ENCODE data around the gene GPR141.

DNA sequence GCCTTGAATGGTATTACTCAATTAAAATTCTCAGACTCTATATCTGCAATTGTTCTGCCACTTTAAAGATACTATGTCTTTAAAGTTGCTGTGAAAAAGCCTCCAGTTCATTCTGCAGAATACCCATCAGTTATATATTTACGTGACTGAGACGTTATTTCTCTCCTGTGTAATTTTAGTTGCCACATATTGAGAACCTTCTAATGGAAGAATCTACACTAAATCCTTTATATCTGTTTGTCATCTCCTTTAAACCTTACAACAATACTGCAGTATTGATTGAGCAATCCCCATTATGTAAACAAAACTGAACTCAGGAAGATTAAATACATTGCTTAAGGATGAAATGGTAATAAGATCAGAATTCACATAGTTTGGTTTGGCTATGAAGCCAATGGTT, 30.0 kb downstream of the GPR141 start:
- TF ChIP-seq, protein P1, sequence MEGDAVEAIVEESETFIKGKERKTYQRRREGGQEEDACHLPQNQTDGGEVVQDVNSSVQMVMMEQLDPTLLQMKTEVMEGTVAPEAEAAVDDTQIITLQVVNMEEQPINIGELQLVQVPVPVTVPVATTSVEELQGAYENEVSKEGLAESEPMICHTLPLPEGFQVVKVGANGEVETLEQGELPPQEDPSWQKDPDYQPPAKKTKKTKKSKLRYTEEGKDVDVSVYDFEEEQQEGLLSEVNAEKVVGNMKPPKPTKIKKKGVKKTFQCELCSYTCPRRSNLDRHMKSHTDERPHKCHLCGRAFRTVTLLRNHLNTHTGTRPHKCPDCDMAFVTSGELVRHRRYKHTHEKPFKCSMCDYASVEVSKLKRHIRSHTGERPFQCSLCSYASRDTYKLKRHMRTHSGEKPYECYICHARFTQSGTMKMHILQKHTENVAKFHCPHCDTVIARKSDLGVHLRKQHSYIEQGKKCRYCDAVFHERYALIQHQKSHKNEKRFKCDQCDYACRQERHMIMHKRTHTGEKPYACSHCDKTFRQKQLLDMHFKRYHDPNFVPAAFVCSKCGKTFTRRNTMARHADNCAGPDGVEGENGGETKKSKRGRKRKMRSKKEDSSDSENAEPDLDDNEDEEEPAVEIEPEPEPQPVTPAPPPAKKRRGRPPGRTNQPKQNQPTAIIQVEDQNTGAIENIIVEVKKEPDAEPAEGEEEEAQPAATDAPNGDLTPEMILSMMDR (IDR thresholded peaks at IDR 0.05), result no peak
- TF ChIP-seq EZH2 (IDR thresholded peaks at IDR 0.05; ENCODE audit: borderline replicate concordance, insufficient read depth, low read depth, low read length, poor library complexity, severe bottlenecking), result no peak

All from B cell (primary cell).